HepG2 (cell line): ENCODE results near the gene THADA. TPM values are rescaled to one million over a fixed set of nuclear protein-coding genes. Genes with fewer than 3 reads are reported as not detected.
A peak's percentile ranks its signal among the peaks of the same experiment; 100 is the strongest.

Experiments
- AHR ChIP-seq: IDR thresholded peaks from 2 replicates; pipeline ENCODE4 v1.6.1; 2018; ENCODE audit warnings: missing genetic modification reagents, missing compliant biosample characterization
- ARNT2 ChIP-seq: sonication (generic); formaldehyde crosslinking; IDR thresholded peaks from 2 replicates; pipeline ENCODE4 v1.8.0; 2022; ENCODE audit warnings: mild to moderate bottlenecking, low read depth, missing genetic modification reagents, moderate library complexity
- ETV6 ChIP-seq: sonication (generic); formaldehyde crosslinking; conservative IDR thresholded peaks from 2 replicates; pipeline ENCODE4 v1.4.0; 2020; ENCODE audit warnings: missing genetic modification reagents
- HDAC1 ChIP-seq: sonication (generic); formaldehyde crosslinking; IDR thresholded peaks from 2 replicates; pipeline ENCODE4 v1.5.1; 2020; ENCODE audit warnings: mild to moderate bottlenecking, missing genetic modification reagents
- HNRNPLL ChIP-seq: fragments of 200-400 bp; formaldehyde crosslinking; IDR thresholded peaks from 2 replicates; pipeline ENCODE4 v1.6.1; 2017; ENCODE audit warnings: mild to moderate bottlenecking, low read depth, low read length; ENCODE audit not compliant: poor library complexity, severe bottlenecking
- KDM6A ChIP-seq: IDR thresholded peaks from 2 replicates; pipeline ENCODE4 v1.6.1; 2016; ENCODE audit warnings: low read depth
- NRL ChIP-seq: sonication (generic); formaldehyde crosslinking; IDR thresholded peaks from 2 replicates; pipeline ENCODE4 v1.5.0; 2020; ENCODE audit warnings: missing genetic modification reagents, mild to moderate bottlenecking, moderate library complexity, borderline replicate concordance
- POLR2AphosphoS2 ChIP-seq: IDR thresholded peaks from 2 replicates; pipeline ENCODE4 v1.6.1; 2011; ENCODE audit warnings: low read depth, low read length, improper control_type of control experiment
- TEAD3 ChIP-seq: optimal IDR thresholded peaks from 2 replicates; pipeline ENCODE3; 2016; ENCODE audit warnings: borderline replicate concordance
- ZNF572 ChIP-seq: sonication (generic); formaldehyde crosslinking; IDR thresholded peaks from 2 replicates; pipeline ENCODE4 v1.5.1; 2020; ENCODE audit warnings: mild to moderate bottlenecking, missing genetic modification reagents
- ZNF615 ChIP-seq: sonication (generic); formaldehyde crosslinking; IDR thresholded peaks from 2 replicates; pipeline ENCODE4 v1.5.0; 2020; ENCODE audit warnings: mild to moderate bottlenecking, missing genetic modification reagents, borderline replicate concordance
- ZNF766 ChIP-seq: sonication (generic); formaldehyde crosslinking; IDR thresholded peaks from 2 replicates; pipeline ENCODE4 v1.5.0; 2020; ENCODE audit warnings: missing genetic modification reagents, borderline replicate concordance
- ZNF788 ChIP-seq: sonication (generic); formaldehyde crosslinking; IDR thresholded peaks from 2 replicates; pipeline ENCODE4 v1.5.0; 2020; ENCODE audit warnings: mild to moderate bottlenecking, missing genetic modification reagents, borderline replicate concordance
- polyA plus RNA-seq, 8 experiments: library from polyadenylated mRNA; depleted of rRNA in 3 of 8; stranded (reverse) in 7 of 8; unstranded in 1 of 8; fragments of >200 nt; fragmentation: Illumina TruSeq in 4 of 8; extraction: Trizol in 4 of 8; gene quantifications; 2 replicates each; pipeline versions ENCODE4 v1.2.1 to v1.2.3, GENCODE V29; 2011 to 2016; ENCODE audit warnings: low read depth in 4 of 8, missing spikeins in 1 of 8, mixed read lengths in 1 of 8; ENCODE audit not compliant: insufficient read depth in 1 of 8
- total RNA-seq, 5 experiments: library from RNA; depleted of rRNA; stranded (reverse); fragments of >200 nt; fragmentation: Illumina TruSeq; extraction: Trizol; gene quantifications; 2 replicates each; pipeline ENCODE4 v1.2.3, GENCODE V29; 2016; ENCODE audit warnings: low read depth in 1 of 5
- TF ChIP-seq, protein P1 (sequence below): sonication (generic); formaldehyde crosslinking; IDR thresholded peaks from 2 replicates; pipeline ENCODE4 v1.4.0; 2020; ENCODE audit warnings: missing genetic modification reagents, mild to moderate bottlenecking, borderline replicate concordance
- TF ChIP-seq, protein P2 (sequence below): sonication (generic); formaldehyde crosslinking; IDR thresholded peaks from 2 replicates; pipeline ENCODE4 v1.5.1; 2020; ENCODE audit warnings: missing genetic modification reagents, mild to moderate bottlenecking, borderline replicate concordance
- TF ChIP-seq, protein P3 (sequence below), 2 experiments: sonication (generic) in 1 of 2; formaldehyde crosslinking in 1 of 2; IDR thresholded peaks; 2 replicates each; pipeline versions ENCODE4 v1.6.1 to v1.9.0; 2014 to 2022; ENCODE audit warnings: antibody characterized with exemption in 1 of 2, borderline replicate concordance in 1 of 2, inconsistent platforms in 1 of 2, low read depth in 1 of 2, missing genetic modification reagents in 1 of 2
- TF ChIP-seq, protein P4 (sequence below): IDR thresholded peaks from 2 replicates; pipeline ENCODE4 v1.6.1; 2016

THADA gene
- total and polyA plus RNA-seq, 2 of the 13 experiments (the other 11 are each of a cell fraction or from before 2014, with no cell fraction given) = 12.7 to 21.7 TPM

DNA sequence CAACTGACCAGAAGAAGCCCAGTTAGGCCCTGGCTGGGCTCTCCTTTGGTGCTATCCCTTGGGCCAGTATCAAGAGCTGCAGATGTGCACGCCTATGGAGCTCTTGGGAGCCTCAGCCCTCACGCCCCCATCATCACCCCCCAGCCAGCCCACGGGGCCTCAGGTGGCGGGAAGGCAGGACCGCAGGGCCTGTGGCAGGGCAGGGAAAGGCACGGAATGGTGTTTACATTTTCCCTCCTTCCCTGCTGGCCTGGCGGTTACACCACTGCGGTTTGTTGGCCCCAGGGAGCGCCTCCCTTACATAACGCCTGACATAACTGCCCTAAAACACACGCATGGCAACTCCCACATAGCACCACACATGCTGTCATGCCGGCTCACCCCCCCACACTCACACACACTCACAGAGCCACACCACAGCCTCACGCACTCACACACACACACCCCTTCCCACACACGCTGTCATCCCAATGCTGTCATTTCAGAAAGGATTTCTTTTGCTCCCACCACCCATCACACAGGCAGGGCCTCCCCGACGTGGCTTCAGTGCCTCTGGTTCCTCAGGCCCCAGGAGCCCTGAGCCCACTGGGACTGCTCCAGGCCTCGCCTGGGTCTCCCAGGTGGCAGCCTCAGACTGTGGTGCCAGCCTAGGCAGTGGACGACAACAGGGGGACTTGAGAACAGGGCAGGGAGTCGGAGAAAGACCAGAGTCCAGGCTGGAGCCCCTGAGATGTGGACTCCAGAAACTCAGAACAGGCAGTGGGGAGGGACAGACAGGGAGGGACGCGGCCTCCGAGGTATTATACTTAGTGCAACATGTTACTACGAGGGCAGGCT, 385.2 kb downstream of the THADA start (continued):
- TF ChIP-seq, protein P1, sequence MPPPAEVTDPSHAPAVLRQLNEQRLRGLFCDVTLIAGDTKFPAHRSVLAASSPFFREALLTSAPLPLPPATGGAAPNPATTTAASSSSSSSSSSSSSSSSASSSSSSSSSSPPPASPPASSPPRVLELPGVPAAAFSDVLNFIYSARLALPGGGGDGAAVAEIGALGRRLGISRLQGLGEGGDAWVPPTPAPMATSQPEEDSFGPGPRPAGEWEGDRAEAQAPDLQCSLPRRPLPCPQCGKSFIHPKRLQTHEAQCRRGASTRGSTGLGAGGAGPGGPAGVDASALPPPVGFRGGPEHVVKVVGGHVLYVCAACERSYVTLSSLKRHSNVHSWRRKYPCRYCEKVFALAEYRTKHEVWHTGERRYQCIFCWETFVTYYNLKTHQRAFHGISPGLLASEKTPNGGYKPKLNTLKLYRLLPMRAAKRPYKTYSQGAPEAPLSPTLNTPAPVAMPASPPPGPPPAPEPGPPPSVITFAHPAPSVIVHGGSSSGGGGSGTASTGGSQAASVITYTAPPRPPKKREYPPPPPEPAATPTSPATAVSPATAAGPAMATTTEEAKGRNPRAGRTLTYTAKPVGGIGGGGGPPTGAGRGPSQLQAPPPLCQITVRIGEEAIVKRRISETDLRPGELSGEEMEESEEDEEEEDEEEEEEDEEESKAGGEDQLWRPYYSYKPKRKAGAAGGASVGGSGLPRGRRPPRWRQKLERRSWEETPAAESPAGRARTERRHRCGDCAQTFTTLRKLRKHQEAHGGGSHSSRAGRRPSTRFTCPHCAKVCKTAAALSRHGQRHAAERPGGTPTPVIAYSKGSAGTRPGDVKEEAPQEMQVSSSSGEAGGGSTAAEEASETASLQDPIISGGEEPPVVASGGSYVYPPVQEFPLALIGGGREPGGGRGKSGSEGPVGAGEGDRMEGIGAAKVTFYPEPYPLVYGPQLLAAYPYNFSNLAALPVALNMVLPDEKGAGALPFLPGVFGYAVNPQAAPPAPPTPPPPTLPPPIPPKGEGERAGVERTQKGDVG (CRISPR knock-in tag) = peak; percentile 90; the same call in 1 of the 2 replicates
- TF ChIP-seq HDAC1 (CRISPR knock-in tag) = peak; percentile 79; the same call in 1 of the 2 replicates
- peak; percentile 62; the same call in 1 of the 2 replicates for TF ChIP-seq KDM6A (CRISPR knock-in tag)
- TF ChIP-seq ZNF572 = peak; percentile 93; the same call in 1 of the 2 replicates
- TF ChIP-seq POLR2AphosphoS2 = no peak
- peak; percentile 61 for TF ChIP-seq HNRNPLL
- TF ChIP-seq ETV6 (CRISPR knock-in tag) = no peak
- peak; percentile 93 for TF ChIP-seq ZNF788 (CRISPR knock-in tag)
- TF ChIP-seq, protein P2, sequence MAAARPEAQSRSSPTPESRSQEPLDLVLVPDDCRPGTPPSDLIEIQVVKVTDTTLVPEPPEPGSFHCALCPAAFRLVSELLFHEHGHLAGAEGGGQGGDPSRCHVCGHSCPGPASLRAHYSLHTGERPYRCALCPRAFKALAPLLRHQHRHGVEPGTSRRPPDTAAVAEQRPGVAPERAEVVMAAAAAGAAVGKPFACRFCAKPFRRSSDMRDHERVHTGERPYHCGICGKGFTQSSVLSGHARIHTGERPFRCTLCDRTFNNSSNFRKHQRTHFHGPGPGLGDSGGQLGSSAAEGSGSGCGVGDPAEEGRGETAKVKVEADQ (CRISPR knock-in tag) = 0 out of 2 replicates have a peak, but pooled peaks have one; percentile 54
- TF ChIP-seq ZNF766 (CRISPR knock-in tag) = peak; percentile 58; the same call in 1 of the 2 replicates
- peak; percentile 86; the same call in 1 of the 2 replicates for TF ChIP-seq ARNT2 (CRISPR knock-in tag)
- TF ChIP-seq AHR = peak; percentile 91; the same call in 1 of the 2 replicates
- peak; percentile 93 for TF ChIP-seq NRL (CRISPR knock-in tag)
- TF ChIP-seq, protein P3, sequence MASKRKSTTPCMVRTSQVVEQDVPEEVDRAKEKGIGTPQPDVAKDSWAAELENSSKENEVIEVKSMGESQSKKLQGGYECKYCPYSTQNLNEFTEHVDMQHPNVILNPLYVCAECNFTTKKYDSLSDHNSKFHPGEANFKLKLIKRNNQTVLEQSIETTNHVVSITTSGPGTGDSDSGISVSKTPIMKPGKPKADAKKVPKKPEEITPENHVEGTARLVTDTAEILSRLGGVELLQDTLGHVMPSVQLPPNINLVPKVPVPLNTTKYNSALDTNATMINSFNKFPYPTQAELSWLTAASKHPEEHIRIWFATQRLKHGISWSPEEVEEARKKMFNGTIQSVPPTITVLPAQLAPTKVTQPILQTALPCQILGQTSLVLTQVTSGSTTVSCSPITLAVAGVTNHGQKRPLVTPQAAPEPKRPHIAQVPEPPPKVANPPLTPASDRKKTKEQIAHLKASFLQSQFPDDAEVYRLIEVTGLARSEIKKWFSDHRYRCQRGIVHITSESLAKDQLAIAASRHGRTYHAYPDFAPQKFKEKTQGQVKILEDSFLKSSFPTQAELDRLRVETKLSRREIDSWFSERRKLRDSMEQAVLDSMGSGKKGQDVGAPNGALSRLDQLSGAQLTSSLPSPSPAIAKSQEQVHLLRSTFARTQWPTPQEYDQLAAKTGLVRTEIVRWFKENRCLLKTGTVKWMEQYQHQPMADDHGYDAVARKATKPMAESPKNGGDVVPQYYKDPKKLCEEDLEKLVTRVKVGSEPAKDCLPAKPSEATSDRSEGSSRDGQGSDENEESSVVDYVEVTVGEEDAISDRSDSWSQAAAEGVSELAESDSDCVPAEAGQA (IDR thresholded peaks at IDR 0.05; ENCODE audit: low read depth) = peak; percentile 77
- TF ChIP-seq, protein P3 (CRISPR knock-in tag; IDR thresholded peaks at IDR 0.05; ENCODE audit: borderline replicate concordance) = no peak
- TF ChIP-seq, protein P4, sequence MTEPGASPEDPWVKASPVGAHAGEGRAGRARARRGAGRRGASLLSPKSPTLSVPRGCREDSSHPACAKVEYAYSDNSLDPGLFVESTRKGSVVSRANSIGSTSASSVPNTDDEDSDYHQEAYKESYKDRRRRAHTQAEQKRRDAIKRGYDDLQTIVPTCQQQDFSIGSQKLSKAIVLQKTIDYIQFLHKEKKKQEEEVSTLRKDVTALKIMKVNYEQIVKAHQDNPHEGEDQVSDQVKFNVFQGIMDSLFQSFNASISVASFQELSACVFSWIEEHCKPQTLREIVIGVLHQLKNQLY (CRISPR knock-in tag) = peak; percentile 43
- TF ChIP-seq TEAD3 (CRISPR knock-in tag) = peak; percentile 93
- TF ChIP-seq ZNF615 = no peak
